GM12878 (cell line): ENCODE results near the gene EPB41.

Experiments
- ESRRA ChIP-seq: IDR thresholded peaks from 2 replicates; pipeline ENCODE4 v1.6.1; 2012; ENCODE audit warnings: mild to moderate bottlenecking, low read length, improper control_type of control experiment
- IRF4 ChIP-seq: IDR thresholded peaks from 2 replicates; pipeline ENCODE4 v1.6.1; 2011; ENCODE audit warnings: low read depth, low read length
- MEF2B ChIP-seq: fragments of 450-650 bp; IDR thresholded peaks from 2 replicates; pipeline ENCODE4 v1.6.1; 2018; ENCODE audit warnings: mild to moderate bottlenecking, moderate library complexity; ENCODE audit not compliant: partially characterized antibody, poor library complexity, severe bottlenecking
- NRF1 ChIP-seq: conservative IDR thresholded peaks from 2 replicates; pipeline ENCODE4 v1.6.1; 2011; ENCODE audit warnings: mild to moderate bottlenecking, low read depth, low read length, improper control_type of control experiment
- POLR2AphosphoS5 ChIP-seq: IDR thresholded peaks from 2 replicates; pipeline ENCODE4 v1.6.1; 2011; ENCODE audit warnings: mild to moderate bottlenecking, low read length, inconsistent platforms
- POU2F2 ChIP-seq: IDR thresholded peaks from 3 replicates; pipeline ENCODE4 v1.6.1; 2011; ENCODE audit warnings: low read depth, mild to moderate bottlenecking, low read length, borderline replicate concordance
- RAD51 ChIP-seq: fragments of 450-650 bp; IDR thresholded peaks from 2 replicates; pipeline ENCODE4 v1.6.1; 2016; ENCODE audit warnings: moderate library complexity, mild to moderate bottlenecking, inconsistent platforms
- SREBF2 ChIP-seq: IDR thresholded peaks from 2 replicates; pipeline ENCODE4 v1.6.1; 2012; ENCODE audit warnings: mild to moderate bottlenecking, low read length
- SRF ChIP-seq, 2 experiments: IDR thresholded peaks; 2 replicates each; pipeline ENCODE4 v1.6.1; 2011; ENCODE audit warnings: low read depth in 2 of 2, low read length in 2 of 2, mild to moderate bottlenecking in 1 of 2, moderate library complexity in 1 of 2
- TF ChIP-seq, protein P1 (sequence below), 3 experiments: IDR thresholded peaks in 2 of 3; conservative IDR thresholded peaks in 1 of 3; 2 replicates each; pipeline ENCODE4 v1.5.1; 2011; ENCODE audit warnings: low read depth in 3 of 3, low read length in 3 of 3, mild to moderate bottlenecking in 3 of 3, control low read depth in 2 of 3, moderate library complexity in 2 of 3, inconsistent platforms in 1 of 3, mixed read lengths in 1 of 3; ENCODE audit not compliant: control insufficient read depth in 2 of 3, insufficient read depth in 1 of 3; ENCODE audit errors: extremely low read depth in 1 of 3
- TF ChIP-seq, protein P2 (sequence below): IDR thresholded peaks from 2 replicates; pipeline ENCODE4 v1.6.1; 2012; ENCODE audit warnings: low read depth, low read length, improper control_type of control experiment

- TF ChIP-seq, protein P1, sequence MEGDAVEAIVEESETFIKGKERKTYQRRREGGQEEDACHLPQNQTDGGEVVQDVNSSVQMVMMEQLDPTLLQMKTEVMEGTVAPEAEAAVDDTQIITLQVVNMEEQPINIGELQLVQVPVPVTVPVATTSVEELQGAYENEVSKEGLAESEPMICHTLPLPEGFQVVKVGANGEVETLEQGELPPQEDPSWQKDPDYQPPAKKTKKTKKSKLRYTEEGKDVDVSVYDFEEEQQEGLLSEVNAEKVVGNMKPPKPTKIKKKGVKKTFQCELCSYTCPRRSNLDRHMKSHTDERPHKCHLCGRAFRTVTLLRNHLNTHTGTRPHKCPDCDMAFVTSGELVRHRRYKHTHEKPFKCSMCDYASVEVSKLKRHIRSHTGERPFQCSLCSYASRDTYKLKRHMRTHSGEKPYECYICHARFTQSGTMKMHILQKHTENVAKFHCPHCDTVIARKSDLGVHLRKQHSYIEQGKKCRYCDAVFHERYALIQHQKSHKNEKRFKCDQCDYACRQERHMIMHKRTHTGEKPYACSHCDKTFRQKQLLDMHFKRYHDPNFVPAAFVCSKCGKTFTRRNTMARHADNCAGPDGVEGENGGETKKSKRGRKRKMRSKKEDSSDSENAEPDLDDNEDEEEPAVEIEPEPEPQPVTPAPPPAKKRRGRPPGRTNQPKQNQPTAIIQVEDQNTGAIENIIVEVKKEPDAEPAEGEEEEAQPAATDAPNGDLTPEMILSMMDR (IDR thresholded peaks at IDR 0.05 in 2 of 3, conservative IDR thresholded peaks at IDR 0.05 in 1 of 3; ENCODE audit: control insufficient read depth in 2 of 3, extremely low read depth in 1 of 3, insufficient read depth in 1 of 3, low read depth in 3 of 3, low read length in 3 of 3): no peak
- TF ChIP-seq IRF4: no peak
- no peak for TF ChIP-seq NRF1
- TF ChIP-seq MEF2B: no peak
- no peak for TF ChIP-seq SRF (IDR thresholded peaks at IDR 0.05; ENCODE audit: low read depth in 2 of 2, low read length in 2 of 2)
- no peak for TF ChIP-seq SREBF2
- TF ChIP-seq RAD51: no peak
- no peak for TF ChIP-seq POU2F2
- TF ChIP-seq, protein P2, sequence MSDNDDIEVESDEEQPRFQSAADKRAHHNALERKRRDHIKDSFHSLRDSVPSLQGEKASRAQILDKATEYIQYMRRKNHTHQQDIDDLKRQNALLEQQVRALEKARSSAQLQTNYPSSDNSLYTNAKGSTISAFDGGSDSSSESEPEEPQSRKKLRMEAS: no peak
- TF ChIP-seq POLR2AphosphoS5: no peak
- TF ChIP-seq ESRRA: no peak
Observed at GRCh38 chr1:28928314-28928941, 14.1 kb downstream of the EPB41 start.
